ENCODE results near the gene ACOT8. TPM values are rescaled to one million over a fixed set of nuclear protein-coding genes. Genes with fewer than 3 reads are reported as not detected.

The ACOT8 gene
- total and polyA plus RNA-seq, 2 of the 8 experiments (the other 6 are each of a cell fraction or from before 2014, with no cell fraction given): 37.6 to 88.8 TPM

DNA sequence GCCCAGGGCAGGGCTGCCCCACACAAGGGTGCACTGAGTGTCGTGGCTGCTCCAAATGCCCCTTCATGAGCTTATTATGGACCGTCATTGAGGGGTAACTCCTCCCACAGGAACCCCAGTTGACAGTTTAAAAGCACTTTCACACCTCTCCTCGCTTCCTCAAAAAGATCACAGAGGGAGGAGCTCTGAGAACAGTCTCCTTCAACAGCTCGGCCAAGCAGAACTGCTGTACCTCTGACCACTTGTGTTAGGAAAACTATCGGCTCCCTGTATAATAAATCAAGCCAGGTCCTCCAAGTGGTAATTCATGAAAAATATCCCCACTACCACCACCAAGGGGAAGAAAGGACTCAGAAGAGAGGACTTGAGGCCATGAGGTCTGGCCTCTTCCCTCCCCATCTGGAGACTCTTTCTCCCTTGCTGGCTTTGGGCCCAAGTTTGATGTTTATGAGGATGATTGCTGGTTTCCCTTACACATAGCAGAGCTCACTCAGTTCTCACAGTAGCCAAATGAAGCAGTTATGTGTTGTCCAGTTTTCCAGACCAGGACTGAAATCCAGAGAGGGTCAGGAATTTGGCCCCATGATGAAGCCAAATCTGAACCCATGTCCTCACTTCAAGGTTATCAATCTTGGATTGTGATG, 14.9 kb downstream of the ACOT8 start:
- POLR2A ChIA-PET (ENCODE audit: partially characterized antibody): interaction anchor here (0.7 to 13.8 kb wide), 13 partner anchors 7 to 111 kb away, joined by 3 to 178 read pairs (median 3); partner anchors contain the start of genes ACOT8, PCIF1, SNX21 and ZSWIM3
- no peak overlapping the region for H2BK20ac ChIP-seq (ENCODE audit: low read length)
- no peaks in the 10 kb centered on the region for H4K20me1 ChIP-seq (replicated peaks in 1 of 2; ENCODE audit: control insufficient read depth in 1 of 2, insufficient read depth in 2 of 2, low read length in 2 of 2)
- TF ChIP-seq SP4 (IDR thresholded peaks at IDR 0.05; ENCODE audit: low read length) (no peak), CBX8 (IDR thresholded peaks at IDR 0.05; ENCODE audit: borderline replicate concordance, low read depth, low read length) (no peak), RNF2 (IDR thresholded peaks at IDR 0.05; ENCODE audit: borderline replicate concordance, low read depth, low read length, missing control alignments, poor library complexity, severe bottlenecking) (no peak), NRF1 (IDR thresholded peaks at IDR 0.05; ENCODE audit: low read depth, low read length) (no peak), CREB1 (IDR thresholded peaks at IDR 0.05) (no peak), ASH2L (IDR thresholded peaks at IDR 0.05; ENCODE audit: low read length) (no peak), SP1 (IDR thresholded peaks at IDR 0.05; ENCODE audit: low read depth, low read length) (no peak), KDM5A (IDR thresholded peaks at IDR 0.05; ENCODE audit: low read length) (no peak), EGR1 (IDR thresholded peaks at IDR 0.05; ENCODE audit: borderline replicate concordance, low read depth, low read length) (no peak), RXRA (IDR thresholded peaks at IDR 0.05; ENCODE audit: insufficient read depth, low read depth, low read length) (no peak), TBP (IDR thresholded peaks at IDR 0.05; ENCODE audit: low read depth, low read length) (no peak), SIX5 (IDR thresholded peaks at IDR 0.05; ENCODE audit: low read depth, low read length) (no peak), KDM1A (IDR thresholded peaks at IDR 0.05; ENCODE audit: borderline replicate concordance, low read length) (no peak)
- TF ChIP-seq, protein P1, sequence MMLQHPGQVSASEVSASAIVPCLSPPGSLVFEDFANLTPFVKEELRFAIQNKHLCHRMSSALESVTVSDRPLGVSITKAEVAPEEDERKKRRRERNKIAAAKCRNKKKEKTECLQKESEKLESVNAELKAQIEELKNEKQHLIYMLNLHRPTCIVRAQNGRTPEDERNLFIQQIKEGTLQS (IDR thresholded peaks at IDR 0.05; ENCODE audit: insufficient read depth, low read depth, low read length): no peak

More for the DNA sequence above, 14.9 kb downstream of the ACOT8 start:
- Histone ChIP-seq H3K23ac (ENCODE audit: insufficient read length) (no peak overlapping the region), H3K36me3 (ENCODE audit: control insufficient read depth in 2 of 4, insufficient read depth in 4 of 4, low read length in 3 of 4) (peaks cover 15 to 52% (median 28%) of the 10 kb centered on the region in 4 experiments), H3K4ac (replicated peaks; ENCODE audit: insufficient read length, low read depth, low read length) (no peak overlapping the region), H3K9ac (replicated peaks in 1 of 4; ENCODE audit: extremely low read depth in 1 of 4, low read depth in 3 of 4, low read length in 3 of 4) (no peak overlapping the region), H3K4me2 (ENCODE audit: insufficient read depth in 1 of 2, low read depth in 2 of 2, low read length in 2 of 2) (no peak overlapping the region), H3K14ac (ENCODE audit: insufficient read length) (no peak overlapping the region), H3K23me2 (ENCODE audit: low read depth, low read length) (no peaks in the 10 kb centered on the region), H2BK15ac (ENCODE audit: low read length) (no peak overlapping the region), H4K8ac (ENCODE audit: extremely low read depth, insufficient read depth, low read length) (no peak overlapping the region), H3K4me3 (ENCODE audit: extremely low read depth in 1 of 4, insufficient read depth in 2 of 4, low read depth in 3 of 4, low read length in 4 of 4) (no peak overlapping the region), H2AK5ac (ENCODE audit: low read depth, low read length) (no peak overlapping the region), H3K79me1 (ENCODE audit: low read depth, low read length) (no peaks in the 10 kb centered on the region), H3K18ac (ENCODE audit: extremely low read depth, low read length) (no peak overlapping the region), H3K27me3 (replicated peaks in 1 of 4; ENCODE audit: control insufficient read depth in 3 of 4, extremely low read depth in 1 of 4, insufficient read depth in 3 of 4, low read length in 3 of 4) (no peaks in the 10 kb centered on the region), H3K4me1 (replicated peaks in 1 of 4; ENCODE audit: control insufficient read depth in 3 of 4, insufficient read depth in 4 of 4, low read length in 3 of 4) (no peaks in the 10 kb centered on the region), H2BK12ac (ENCODE audit: low read depth, low read length) (no peak overlapping the region), H2BK5ac (ENCODE audit: low read depth, low read length) (no peak overlapping the region), H3K27ac (ENCODE audit: low read depth, low read length) (no peak overlapping the region), H2BK120ac (replicated peaks; ENCODE audit: low read depth, low read length) (no peak overlapping the region), H2AFZ (ENCODE audit: low read length) (no peak overlapping the region), H3K9me3 (ENCODE audit: insufficient read depth in 2 of 2, low read depth in 1 of 2, low read length in 1 of 2) (no peaks in the 10 kb centered on the region), H3K56ac (replicated peaks; ENCODE audit: insufficient read length, low read depth, low read length) (no peak overlapping the region), H4K5ac (ENCODE audit: insufficient read length, low read depth, low read length) (no peak overlapping the region), H4K91ac (replicated peaks; ENCODE audit: insufficient read length, low read length) (no peak overlapping the region), H3K79me2 (ENCODE audit: control insufficient read depth in 1 of 2, insufficient read depth in 2 of 2, low read length in 2 of 2) (no peaks in the 10 kb centered on the region)
- DNase-seq (ENCODE audit: low read depth in 1 of 2, low spot score in 2 of 2) (no peak), FAIRE-seq (no peak)
- CTCF ChIA-PET (ENCODE audit: partially characterized antibody): interaction anchor here (0.7 to 2.1 kb wide), 5 partner anchors 32 to 121 kb away, joined by 3 to 5 read pairs (median 4); no protein-coding TSS in a partner anchor
- WGBS, 2 experiments (ENCODE audit: extremely low coverage in 1 of 2, insufficient coverage in 1 of 2, insufficient read length in 1 of 2, insufficient replicate concordance in 2 of 2, low coverage in 1 of 2, low lambda C conversion rate in 2 of 2, missing lambda C conversion rate in 1 of 2): 90% methylated on average over 5 of the region's 5 CpGs; no CpG with 5 or more reads in 1 of the 2 experiments

Measured in H1 (cell line).